ENCODE measurements around the gene IL1F10.
"Not testable (repeated sequence)": the region's sequence is repeated elsewhere in the genome, so short reads cannot be mapped to it uniquely, and the experiment has no call there.

The IL1F10 gene

GRCh38 chr2:113081488-113082210 is 13.9 kb downstream of the IL1F10 start:
- no peak for DNase-seq (ENCODE audit: low spot score)

DNA sequence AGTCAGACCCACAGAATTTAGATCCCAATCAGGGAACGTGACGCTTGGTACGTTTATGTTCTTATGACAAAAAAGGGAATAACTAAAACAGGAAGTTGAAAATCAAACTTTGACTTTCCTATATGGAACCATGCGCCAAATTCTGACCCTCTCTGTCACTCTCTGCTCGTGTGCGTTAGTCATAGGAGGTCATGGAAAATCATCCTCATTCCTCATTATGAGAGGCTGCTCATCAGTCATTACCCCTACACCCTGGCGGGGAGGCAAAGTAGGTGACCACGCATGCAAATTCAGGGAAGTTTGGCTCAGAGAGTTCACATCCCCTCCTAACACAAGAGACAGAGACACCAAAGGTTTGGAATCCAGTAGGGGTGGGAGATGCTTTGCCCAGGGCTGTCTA is 15.5 kb downstream of the IL1F10 start:
- no peak for DNase-seq (ENCODE audit: low spot score)

GRCh38 chr2:113084249-113085000 is 16.7 kb downstream of the IL1F10 start:
- no peak for DNase-seq (ENCODE audit: low spot score)

DNA sequence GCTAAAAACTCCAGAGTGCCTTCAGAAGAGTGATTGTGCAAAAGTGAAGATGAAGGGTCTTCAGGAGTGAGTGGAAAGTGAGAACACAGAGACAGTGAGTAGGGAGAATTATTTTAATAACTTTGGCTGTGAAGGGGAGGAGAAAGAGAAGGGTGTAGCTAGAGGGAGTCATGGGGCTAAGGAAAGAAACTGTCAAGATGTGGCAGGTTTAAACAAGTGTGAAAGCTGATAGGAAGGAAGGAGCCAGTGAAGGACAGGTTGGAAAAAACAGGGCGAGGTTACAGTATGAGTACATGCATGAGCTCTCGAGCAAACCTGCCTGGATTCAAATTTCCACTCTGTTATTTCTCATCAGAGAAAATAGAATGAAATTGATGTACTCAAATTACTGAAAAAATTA is 17.8 kb downstream of the IL1F10 start:
- DNase-seq (ENCODE audit: low spot score), result no peak

- peak; percentile 28 for DNase-seq (ENCODE audit: low spot score)
Measured at GRCh38 chr2:113088213-113088992, 20.6 kb downstream of the IL1F10 start.

DNA sequence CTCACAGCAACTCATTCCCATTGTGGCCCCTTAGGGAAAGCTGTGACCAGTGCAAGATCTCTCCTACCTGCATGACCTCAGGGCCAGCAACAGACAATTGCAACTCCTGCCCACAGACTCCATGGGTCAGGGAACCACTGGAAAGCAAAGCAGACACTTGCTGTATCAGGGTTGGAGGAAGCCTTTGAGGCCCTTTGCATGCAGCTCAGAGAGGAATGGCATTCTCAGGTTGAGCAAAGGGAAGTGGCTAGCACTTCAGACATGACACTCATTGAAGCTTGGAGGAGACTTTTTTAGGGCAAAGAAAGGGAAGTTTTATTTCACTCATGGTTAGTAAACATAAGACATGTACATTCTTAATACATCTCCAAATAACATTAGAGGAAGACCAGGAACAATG is 22.1 kb downstream of the IL1F10 start:
- DNase-seq (ENCODE audit: low spot score), result no peak

DNA sequence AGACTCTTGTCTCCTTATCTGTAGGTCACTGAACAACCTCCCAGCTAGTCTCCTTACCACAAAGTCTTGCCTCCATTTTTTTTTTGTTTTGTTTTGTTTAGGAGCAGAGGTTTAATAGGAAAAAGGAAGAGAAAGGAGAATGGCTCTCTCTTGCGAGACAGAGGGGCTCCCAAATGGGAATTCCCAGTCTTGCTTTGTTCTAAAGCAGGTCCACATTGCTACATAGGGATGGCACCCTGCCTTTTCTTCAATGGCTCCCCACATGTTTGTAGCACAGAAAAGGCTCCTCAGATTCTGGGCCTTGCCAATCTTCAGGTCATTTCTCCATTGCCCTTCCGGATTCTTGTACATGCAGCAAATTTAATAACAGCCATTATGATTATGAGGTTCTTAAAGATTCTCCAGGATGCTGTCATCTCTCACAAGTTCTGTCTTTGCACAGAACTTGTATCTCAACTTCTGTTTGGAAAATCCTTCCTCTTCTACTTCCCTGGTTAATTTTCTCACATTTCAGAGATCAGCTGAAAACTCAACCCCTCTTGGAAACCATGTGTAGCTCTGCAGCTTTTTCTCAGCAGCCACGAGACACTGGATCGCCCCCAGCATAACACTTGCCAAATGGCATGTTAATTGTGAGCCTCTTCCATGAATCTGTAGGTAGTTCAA is 23.6 kb downstream of the IL1F10 start:
- DNase-seq (ENCODE audit: low spot score), result no peak

DNA sequence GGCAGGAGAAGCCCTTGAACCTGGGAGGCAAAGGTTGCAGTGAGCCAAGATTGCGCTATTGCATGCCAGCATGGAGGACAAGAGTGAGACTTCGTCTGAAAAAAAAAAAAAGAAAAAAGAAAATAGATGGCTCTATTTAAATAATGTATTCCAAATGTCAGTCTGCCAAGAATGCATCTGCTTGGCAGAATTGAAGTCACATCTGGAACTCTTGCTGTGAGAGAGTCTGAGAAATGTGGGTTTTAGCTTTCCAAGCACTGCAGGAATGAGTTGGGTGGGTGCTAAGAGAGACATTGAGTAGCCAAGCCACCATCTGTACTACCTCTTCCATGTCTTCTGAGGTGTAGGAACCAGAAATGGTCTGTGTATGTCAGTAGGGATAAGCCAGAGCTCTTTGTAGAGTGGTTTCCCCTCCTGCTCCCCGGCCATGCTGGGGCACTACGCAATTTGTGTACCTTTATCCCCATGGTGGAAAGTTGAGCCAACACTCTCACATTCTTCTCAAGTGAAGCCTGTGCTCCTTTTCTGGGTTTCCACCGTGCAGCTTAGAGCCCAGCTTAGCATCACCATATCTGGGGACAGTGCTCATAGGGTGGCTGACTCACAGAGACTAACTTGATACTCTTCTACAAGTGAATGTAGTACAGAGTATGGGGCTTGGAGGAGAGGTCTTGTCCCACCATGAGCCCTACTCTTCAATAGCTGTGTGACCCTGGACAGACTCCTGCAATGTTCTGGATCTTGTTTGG is 25.3 kb downstream of the IL1F10 start:
- DNase-seq (ENCODE audit: low spot score), result no peak

DNA sequence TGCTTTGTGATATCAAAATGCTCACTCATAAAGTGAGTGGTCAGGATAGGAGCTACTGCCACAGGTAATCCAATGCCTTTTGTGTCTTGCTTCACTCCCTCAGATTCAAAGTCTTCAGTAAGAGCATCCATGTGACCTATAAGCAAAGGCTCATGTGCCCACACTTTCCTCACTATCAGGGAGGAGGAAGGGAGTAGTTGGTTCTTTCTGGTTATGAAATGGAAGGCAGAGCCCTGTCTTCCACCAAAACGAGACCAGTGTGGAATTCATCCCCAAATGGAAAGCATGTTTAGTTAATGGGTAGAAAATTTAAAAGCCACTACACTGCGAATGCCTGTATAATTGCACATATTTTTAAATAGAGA is 25.8 kb downstream of the IL1F10 start:
- no peak for DNase-seq (ENCODE audit: low spot score)

- not testable (repeated sequence) for DNase-seq (ENCODE audit: low spot score)
Measured at GRCh38 chr2:113096306-113096705, 28.5 kb downstream of the IL1F10 start.

DNA sequence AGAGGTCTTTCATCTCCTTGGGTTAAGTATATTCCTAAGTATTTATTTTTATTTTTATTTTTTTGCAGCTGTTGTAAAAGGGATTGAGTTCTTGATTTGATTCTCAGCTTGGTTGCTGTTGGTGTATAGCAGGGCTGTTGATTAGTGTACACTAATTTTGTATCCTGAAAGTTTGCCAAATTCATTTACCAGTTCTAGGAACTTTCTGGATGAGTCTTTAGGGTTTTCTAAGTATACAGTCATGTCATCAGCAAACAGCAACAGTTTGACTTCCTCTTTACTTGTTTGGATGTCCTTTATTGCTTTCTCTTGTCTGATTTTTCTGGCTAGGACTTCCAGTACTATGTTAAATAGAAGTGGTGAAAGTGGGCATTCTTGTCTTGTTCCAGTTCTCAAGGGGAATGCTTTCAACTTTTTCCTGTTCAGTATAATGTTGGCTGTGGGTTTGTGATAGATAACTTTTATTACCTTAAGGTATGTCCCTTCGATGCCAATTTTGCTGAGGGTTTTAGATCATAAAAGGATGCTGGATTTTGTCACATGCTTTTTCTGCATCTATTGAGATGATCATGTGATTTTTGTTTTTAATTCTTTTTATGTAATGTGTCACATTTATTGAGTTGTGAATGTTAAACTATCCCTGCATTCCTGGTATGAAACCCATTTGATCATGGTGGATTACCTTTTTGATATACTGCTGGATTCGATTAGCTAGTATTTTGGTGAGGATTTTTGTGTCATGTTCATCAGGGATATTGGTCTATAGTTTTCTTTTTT is 29.3 kb downstream of the IL1F10 start:
- DNase-seq (ENCODE audit: low spot score), result not testable (repeated sequence)

DNA sequence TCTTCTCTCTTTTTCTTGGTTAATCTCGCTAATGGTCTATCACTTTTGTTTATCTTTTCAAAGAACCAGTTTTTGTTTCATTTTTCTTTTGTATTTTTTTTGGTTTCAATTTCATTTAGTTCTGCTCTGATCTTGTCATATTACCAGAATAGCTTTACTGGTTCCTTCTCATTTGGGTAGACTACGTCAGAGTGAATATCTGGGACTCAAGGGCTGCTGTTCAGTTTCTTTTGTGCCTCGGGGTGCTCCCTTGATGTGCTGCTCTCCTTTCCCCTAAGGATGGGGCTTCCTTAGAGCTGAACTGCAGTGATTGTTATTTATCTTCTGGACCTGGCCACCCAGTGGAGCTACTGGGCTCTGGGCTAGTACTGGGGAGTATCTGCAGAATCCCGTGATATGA is 30.3 kb downstream of the IL1F10 start:
- no peak for DNase-seq (ENCODE audit: low spot score)

DNA sequence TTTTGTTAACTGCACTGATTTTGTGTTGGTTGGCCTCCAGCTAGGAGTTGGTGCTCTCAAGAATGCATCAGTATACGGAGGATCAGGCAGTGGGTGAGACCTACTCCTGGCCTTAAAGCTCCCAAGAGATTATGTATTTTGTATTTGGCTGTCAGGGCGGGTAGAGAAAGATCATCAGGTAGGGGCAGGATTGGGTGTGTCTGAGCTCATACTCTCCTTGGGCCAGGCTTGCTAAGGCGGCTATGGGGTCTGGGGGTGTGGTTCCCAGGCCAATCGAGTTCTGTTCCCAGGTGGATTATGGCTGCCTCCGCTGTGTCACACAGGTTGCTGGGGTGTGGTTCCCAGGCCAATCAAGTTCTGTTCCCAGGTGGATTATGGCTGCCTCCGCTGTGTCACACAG is 30.8 kb downstream of the IL1F10 start:
- no peak for DNase-seq (ENCODE audit: low spot score)

DNA sequence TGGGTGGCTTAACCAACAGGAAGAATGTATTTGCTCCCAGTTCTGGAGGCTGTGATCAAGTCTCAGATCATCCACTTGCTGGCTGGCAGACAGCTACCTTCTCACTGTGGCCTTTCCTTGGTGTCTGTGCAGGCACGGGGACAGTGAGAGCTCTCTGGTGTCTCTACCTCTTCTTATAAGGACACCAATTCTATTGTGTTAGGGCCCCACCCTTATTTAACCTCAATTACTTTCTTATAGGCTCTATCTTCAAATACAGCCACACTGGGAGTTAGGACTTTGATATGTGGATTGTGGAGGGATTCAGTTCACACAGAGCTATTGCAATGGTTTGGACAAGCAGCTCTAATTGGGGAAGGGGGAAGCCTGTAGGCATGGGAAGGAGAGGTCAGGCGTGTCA is 34.4 kb downstream of the IL1F10 start:
- no peak for DNase-seq (ENCODE audit: low spot score)

- DNase-seq (ENCODE audit: low spot score), result no peak
Measured at GRCh38 chr2:113103277-113103676, 35.5 kb downstream of the IL1F10 start.

DNA sequence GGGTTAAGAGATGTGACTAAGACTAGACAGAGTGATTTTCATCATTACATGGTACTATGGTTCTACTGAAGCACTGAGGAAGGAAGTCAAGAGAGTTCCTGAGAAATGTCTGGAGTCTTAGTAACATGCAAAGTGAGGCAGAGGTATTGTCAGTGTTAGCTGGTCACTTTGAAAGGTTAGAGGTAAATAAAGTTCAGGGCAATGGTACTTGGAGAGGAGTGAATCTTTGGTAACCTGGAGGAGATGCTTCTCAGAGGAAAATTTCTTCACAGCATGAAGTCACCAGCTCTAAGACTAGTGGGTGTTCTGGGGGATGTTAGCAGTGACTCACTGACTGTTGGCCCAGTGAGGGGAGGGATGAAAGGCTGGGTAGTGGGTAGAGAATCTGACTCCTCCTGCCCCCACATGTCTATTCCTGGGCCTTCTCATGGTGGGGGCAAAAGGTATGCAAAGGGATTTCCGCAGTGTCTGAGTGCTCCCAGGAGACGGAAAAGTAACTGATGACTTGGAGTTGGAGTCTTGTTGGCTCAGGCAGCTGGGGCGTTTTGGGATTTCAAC is 36.4 kb downstream of the IL1F10 start:
- no peak for DNase-seq (ENCODE audit: low spot score)

GRCh38 chr2:113105047-113105785 is 37.4 kb downstream of the IL1F10 start:
- DNase-seq (ENCODE audit: low spot score), result no peak

DNA sequence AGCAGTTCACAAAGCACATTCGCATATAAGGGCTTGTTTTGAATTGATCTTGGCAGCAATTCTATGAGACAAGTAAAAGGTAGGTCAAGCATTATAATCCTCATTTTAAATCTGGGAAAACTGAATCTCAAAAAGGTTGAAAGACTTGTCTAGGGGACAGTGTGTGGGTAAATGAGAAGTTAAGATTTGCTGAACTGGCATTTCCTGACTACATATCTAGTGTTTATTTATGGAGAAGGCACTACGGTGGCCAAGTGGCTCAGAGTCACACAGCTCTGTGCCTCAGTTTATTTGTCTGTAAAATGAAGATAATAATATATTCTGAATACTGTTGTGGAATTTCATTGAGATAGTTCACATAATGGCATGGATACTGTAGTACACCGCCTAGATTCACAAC is 43.4 kb downstream of the IL1F10 start:
- no peak for DNase-seq (ENCODE audit: low spot score)

GRCh38 chr2:113111823-113112287 is 44.1 kb downstream of the IL1F10 start:
- no peak for DNase-seq (ENCODE audit: low spot score)

- no peak for DNase-seq (ENCODE audit: low spot score)
Measured at GRCh38 chr2:113112441-113112840, 44.7 kb downstream of the IL1F10 start.
